CD4-positive, alpha-beta memory T cell (primary cell): ENCODE results near the gene ZNF440. TPM values are rescaled to one million over a fixed set of nuclear protein-coding genes. Genes with fewer than 3 reads are reported as not detected.

ENCODE experiments used
- CTCF ChIA-PET: fragments of 350-600 bp; sonication (Branson Sonifier 250); formaldehyde crosslinking; loops from one replicate; lab custom pipeline; 2021; ENCODE audit warnings: inconsistent platforms; ENCODE audit not compliant: partially characterized antibody; lab: Charles Lee
- POLR2A ChIA-PET: fragments of 350-600 bp; sonication (Branson Sonifier 250); formaldehyde crosslinking; loops from one replicate; lab custom pipeline; 2021; ENCODE audit not compliant: partially characterized antibody; lab: Charles Lee
- DNase-seq, 5 donors: peaks; one replicate each; pipeline versions ENCODE4 v3.0.0 to v3.0.0-alpha.2; 2020 to 2022; ENCODE audit warnings: mixed read lengths in 1 of 5
- H3K27ac ChIP-seq: one replicate; pipeline ENCODE4 v1.7.0; 2013; ENCODE audit warnings: low read depth, low read length
- H3K27me3 ChIP-seq: 2 replicates; pipeline ENCODE4 v1.7.0; 2013; ENCODE audit warnings: mild to moderate bottlenecking, low read length, moderate library complexity; ENCODE audit not compliant: insufficient read depth
- H3K36me3 ChIP-seq: 2 replicates; pipeline ENCODE4 v1.7.0; 2013; ENCODE audit warnings: mild to moderate bottlenecking, low read length, moderate library complexity; ENCODE audit not compliant: insufficient read depth
- H3K4me1 ChIP-seq: 2 replicates; pipeline ENCODE4 v1.7.0; 2013; ENCODE audit warnings: mild to moderate bottlenecking, low read length, moderate library complexity; ENCODE audit not compliant: insufficient read depth
- H3K4me3 ChIP-seq, 2 donors: one replicate each; pipeline ENCODE4 v1.7.0; 2013; ENCODE audit warnings: low read length in 2 of 2, mild to moderate bottlenecking in 1 of 2
- H3K9me3 ChIP-seq, 2 donors: one replicate each; pipeline ENCODE4 v1.7.0; 2013; ENCODE audit warnings: low read length in 2 of 2, control low read depth in 1 of 2; ENCODE audit not compliant: control insufficient read depth in 1 of 2
- H3K27ac Mint-ChIP-seq, 7 donors: one replicate each; pipeline ENCODE4 v1.8.0; 2020 to 2021; ENCODE audit warnings: mixed read lengths in 7 of 7, mild to moderate bottlenecking in 6 of 7, inconsistent platforms in 3 of 7, moderate library complexity in 3 of 7
- H3K27me3 Mint-ChIP-seq, 2 donors: one replicate each; pipeline ENCODE4 v1.8.0; 2020 to 2021; ENCODE audit warnings: mixed read lengths in 2 of 2
- H3K36me3 Mint-ChIP-seq, 2 donors: one replicate each; pipeline ENCODE4 v1.8.0; 2020 to 2021; ENCODE audit warnings: mixed read lengths in 2 of 2, inconsistent platforms in 1 of 2, mild to moderate bottlenecking in 1 of 2
- H3K4me1 Mint-ChIP-seq, 4 donors: one replicate each; pipeline ENCODE4 v1.8.0; 2020 to 2021; ENCODE audit warnings: mixed read lengths in 4 of 4, mild to moderate bottlenecking in 1 of 4
- H3K4me3 Mint-ChIP-seq, 8 donors: one replicate each; pipeline ENCODE4 v1.8.0; 2020 to 2021; ENCODE audit warnings: mixed read lengths in 8 of 8, mild to moderate bottlenecking in 7 of 8, moderate library complexity in 6 of 8, inconsistent platforms in 3 of 8
- H3K9me3 Mint-ChIP-seq, 8 donors: one replicate each; pipeline ENCODE4 v1.8.0; 2020 to 2021; ENCODE audit warnings: mixed read lengths in 8 of 8, mild to moderate bottlenecking in 5 of 8, inconsistent platforms in 3 of 8, moderate library complexity in 1 of 8
- intact Hi-C: fragments of 100-400 bp; cut with micrococcal nuclease; formaldehyde crosslinking; loops from one replicate; pipeline ENCODE4 v1.15.1; 2023
- polyA plus RNA-seq, 2 donors: library from polyadenylated mRNA; unstranded; fragments of 300-500 nt; fragmentation: Illumina TruSeq; gene quantifications; one replicate each; pipeline ENCODE4 v1.2.3, GENCODE V29; 2021
- total RNA-seq, 2 experiments: library from RNA; stranded (reverse); gene quantifications; one replicate each; pipeline ENCODE4 v1.2.3, GENCODE V29; 2021

Gene ZNF440
- total and polyA plus RNA-seq, 4 experiments from 2014 or later, result 1.8 to 18.5 (median 10.8) TPM

GRCh38 chr19:11780431-11781020, 33.5 kb upstream of the ZNF440 start:
- Histone ChIP-seq H3K36me3 (peaks cover 43% of the 10 kb centered on the region), H3K4me1 (no peaks in the 10 kb centered on the region), H3K27ac (no peak overlapping the region), H3K27me3 (no peaks in the 10 kb centered on the region), H3K4me3 (peak overlapping the region in 1 of 2 donors; percentile 12), H3K9me3 (peaks cover 19 to 56% of the 10 kb centered on the region in 2 donors)
- intact Hi-C loops, result no loop called here
- Mint-ChIP-seq H3K9me3 (peaks cover 8 to 96% (median 79%) of the 10 kb centered on the region in 8 donors), H3K27me3 (no peaks in the 10 kb centered on the region), H3K4me3 (no peak overlapping the region), H3K36me3 (peaks cover 65 to 66% of the 10 kb centered on the region in 2 donors), H3K27ac (no peak overlapping the region), H3K4me1 (peaks cover 0 to 2% (median 0%) of the 10 kb centered on the region in 4 donors)
- ChIA-PET CTCF (interaction anchor here (1.9 kb wide), 1 partner anchor 17 kb away, joined by 5 read pairs; the partner anchor contains the start of gene ZNF491), POLR2A (no interaction called here)
- DNase-seq, result no peak

GRCh38 chr19:11781295-11782057, 32.6 kb upstream of the ZNF440 start:
- Histone ChIP-seq H3K9me3 (peaks cover 19 to 58% of the 10 kb centered on the region in 2 donors), H3K27ac (no peak overlapping the region), H3K4me1 (no peaks in the 10 kb centered on the region), H3K4me3 (no peak overlapping the region), H3K36me3 (peaks cover 43% of the 10 kb centered on the region), H3K27me3 (no peaks in the 10 kb centered on the region)
- CTCF ChIA-PET, result interaction anchor here (1.9 kb wide), 1 partner anchor 17 kb away, joined by 5 read pairs; the partner anchor contains the start of gene ZNF491
- intact Hi-C loops, result no loop called here
- DNase-seq, result no peak
- peaks cover 58 to 59% of the 10 kb centered on the region in 2 donors for H3K36me3 Mint-ChIP-seq
- no peaks in the 10 kb centered on the region for H3K27me3 Mint-ChIP-seq
- H3K9me3 Mint-ChIP-seq, result peaks cover 8 to 94% (median 77%) of the 10 kb centered on the region in 8 donors
- POLR2A ChIA-PET, result no interaction called here
- no peak overlapping the region for H3K4me3 Mint-ChIP-seq
- H3K27ac Mint-ChIP-seq, result no peak overlapping the region
- H3K4me1 Mint-ChIP-seq, result peaks cover 0 to 2% (median 0%) of the 10 kb centered on the region in 4 donors

- DNase-seq, result no peak
- Mint-ChIP-seq H3K27ac (no peak overlapping the region), H3K27me3 (no peaks in the 10 kb centered on the region), H3K4me1 (peaks cover 0 to 2% (median 0%) of the 10 kb centered on the region in 4 donors), H3K36me3 (peaks cover 39% of the 10 kb centered on the region in 2 donors), H3K4me3 (peak overlapping the region in 1 of 8 donors; percentile 46), H3K9me3 (peaks cover 5 to 96% (median 82%) of the 10 kb centered on the region in 8 donors)
- Histone ChIP-seq H3K4me1 (no peaks in the 10 kb centered on the region), H3K9me3 (peaks cover 19 to 62% of the 10 kb centered on the region in 2 donors), H3K36me3 (peaks cover 29% of the 10 kb centered on the region), H3K27ac (no peak overlapping the region), H3K4me3 (no peak overlapping the region), H3K27me3 (no peaks in the 10 kb centered on the region)
- CTCF ChIA-PET, result no interaction called here
- POLR2A ChIA-PET, result no interaction called here
- intact Hi-C loops, result no loop called here
These were observed 30.3 kb upstream of the ZNF440 start for GRCh38 chr19:11783767-11784166.

GRCh38 chr19:11784356-11784755, 29.7 kb upstream of the ZNF440 start:
- Mint-ChIP-seq H3K27ac (no peak overlapping the region), H3K9me3 (peaks cover 5 to 96% (median 83%) of the 10 kb centered on the region in 8 donors), H3K36me3 (peaks cover 34% of the 10 kb centered on the region in 2 donors), H3K4me1 (peaks cover 0 to 2% (median 0%) of the 10 kb centered on the region in 4 donors), H3K4me3 (no peak overlapping the region), H3K27me3 (no peaks in the 10 kb centered on the region)
- CTCF ChIA-PET, result no interaction called here
- Histone ChIP-seq H3K27me3 (no peaks in the 10 kb centered on the region), H3K9me3 (peaks cover 19 to 63% of the 10 kb centered on the region in 2 donors), H3K36me3 (peaks cover 23% of the 10 kb centered on the region), H3K4me3 (no peak overlapping the region), H3K27ac (no peak overlapping the region), H3K4me1 (no peaks in the 10 kb centered on the region)
- no peak for DNase-seq
- POLR2A ChIA-PET, result no interaction called here
- intact Hi-C loops, result no loop called here

GRCh38 chr19:11787536-11787935, 26.5 kb upstream of the ZNF440 start:
- intact Hi-C loops, result no loop called here
- H3K4me3 Mint-ChIP-seq, result no peak overlapping the region
- Histone ChIP-seq H3K9me3 (peaks cover 6 to 38% of the 10 kb centered on the region in 2 donors), H3K4me3 (no peak overlapping the region), H3K4me1 (no peaks in the 10 kb centered on the region), H3K27me3 (no peaks in the 10 kb centered on the region), H3K27ac (no peak overlapping the region), H3K36me3 (no peaks in the 10 kb centered on the region)
- H3K27me3 Mint-ChIP-seq, result no peaks in the 10 kb centered on the region
- DNase-seq, result no peak
- peaks cover 0 to 2% (median 0%) of the 10 kb centered on the region in 4 donors for H3K4me1 Mint-ChIP-seq
- ChIA-PET POLR2A (no interaction called here), CTCF (no interaction called here)
- H3K27ac Mint-ChIP-seq, result no peak overlapping the region
- H3K9me3 Mint-ChIP-seq, result peaks cover 5 to 92% (median 77%) of the 10 kb centered on the region in 8 donors
- peaks cover 17 to 22% of the 10 kb centered on the region in 2 donors for H3K36me3 Mint-ChIP-seq

GRCh38 chr19:11792942-11793341, 21.1 kb upstream of the ZNF440 start:
- ChIA-PET POLR2A (no interaction called here), CTCF (no interaction called here)
- H3K27me3 Mint-ChIP-seq, result no peaks in the 10 kb centered on the region
- no peak overlapping the region for H3K4me3 ChIP-seq
- H3K27ac Mint-ChIP-seq, result no peak overlapping the region
- H3K27ac ChIP-seq, result no peak overlapping the region
- H3K27me3 ChIP-seq, result no peaks in the 10 kb centered on the region
- H3K36me3 ChIP-seq, result no peaks in the 10 kb centered on the region
- DNase-seq, result no peak
- H3K4me3 Mint-ChIP-seq, result no peak overlapping the region
- peaks cover 0 to 42% (median 31%) of the 10 kb centered on the region in 8 donors for H3K9me3 Mint-ChIP-seq
- peaks cover 0 to 8% of the 10 kb centered on the region in 2 donors for H3K9me3 ChIP-seq
- H3K4me1 Mint-ChIP-seq, result peaks cover 6 to 9% (median 7%) of the 10 kb centered on the region in 4 donors
- intact Hi-C loops, result no loop called here
- peaks cover 4 to 5% of the 10 kb centered on the region in 2 donors for H3K36me3 Mint-ChIP-seq
- peaks cover 9% of the 10 kb centered on the region for H3K4me1 ChIP-seq

- intact Hi-C loops, result loop anchor here (1.0 to 5.0 kb wide), 5 partner anchors 60 to 344 kb away; partner anchors contain the start of gene ZNF823
- Histone ChIP-seq H3K4me1 (peaks cover 11% of the 10 kb centered on the region), H3K9me3 (no peaks in the 10 kb centered on the region), H3K36me3 (no peaks in the 10 kb centered on the region), H3K4me3 (peak overlapping the region in 1 of 2 donors; percentile 58), H3K27me3 (no peaks in the 10 kb centered on the region), H3K27ac (no peak overlapping the region)
- ChIA-PET CTCF (interaction anchor here (0.6 to 5.7 kb wide), 38 partner anchors 8 to 1050 kb away, joined by 3 to 92 read pairs (median 4); partner anchors contain the start of genes ZNF136, ZNF20, ZNF439 and ZNF440), POLR2A (interaction anchor here (0.6 to 2.6 kb wide), 12 partner anchors 14 to 535 kb away, joined by 3 to 13 read pairs (median 4); partner anchors contain the start of genes ZNF440, ZNF441, ZNF700 and ZNF763)
- Mint-ChIP-seq H3K4me3 (peak overlapping the region; percentile 87 to 93 (median 90)), H3K27me3 (no peaks in the 10 kb centered on the region), H3K36me3 (peaks cover 3 to 5% of the 10 kb centered on the region in 2 donors), H3K4me1 (peaks cover 10 to 18% (median 12%) of the 10 kb centered on the region in 4 donors), H3K9me3 (peaks cover 0 to 8% (median 3%) of the 10 kb centered on the region in 8 donors), H3K27ac (peak overlapping the region in 5 of 7 donors; percentile 56 to 88 (median 70))
- peak; percentile 74 to 81 (median 78) for DNase-seq
These were observed 16.6 kb upstream of the ZNF440 start for GRCh38 chr19:11797491-11797890.
